ENCODE data around the gene ASIC1.

DNA sequence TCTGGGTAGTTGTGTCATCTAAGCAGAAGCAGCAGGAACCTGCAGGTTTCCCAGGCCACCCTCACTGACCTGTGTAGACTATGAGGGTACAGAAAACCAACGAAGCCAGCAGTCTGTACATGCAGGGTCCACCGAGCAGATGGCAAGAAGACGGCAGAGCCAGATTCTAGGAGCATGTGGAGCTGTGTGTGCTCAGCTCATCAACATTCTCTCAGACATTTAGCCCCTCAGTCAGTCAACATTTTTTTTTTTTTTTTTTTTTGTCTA is 7.3 kb upstream of the ASIC1 start:
- TF ChIP-seq POLR2A (IDR thresholded peaks at IDR 0.05) (no peak), POLR2AphosphoS5 (IDR thresholded peaks at IDR 0.05) (no peak)
- TF ChIP-seq, protein P1, sequence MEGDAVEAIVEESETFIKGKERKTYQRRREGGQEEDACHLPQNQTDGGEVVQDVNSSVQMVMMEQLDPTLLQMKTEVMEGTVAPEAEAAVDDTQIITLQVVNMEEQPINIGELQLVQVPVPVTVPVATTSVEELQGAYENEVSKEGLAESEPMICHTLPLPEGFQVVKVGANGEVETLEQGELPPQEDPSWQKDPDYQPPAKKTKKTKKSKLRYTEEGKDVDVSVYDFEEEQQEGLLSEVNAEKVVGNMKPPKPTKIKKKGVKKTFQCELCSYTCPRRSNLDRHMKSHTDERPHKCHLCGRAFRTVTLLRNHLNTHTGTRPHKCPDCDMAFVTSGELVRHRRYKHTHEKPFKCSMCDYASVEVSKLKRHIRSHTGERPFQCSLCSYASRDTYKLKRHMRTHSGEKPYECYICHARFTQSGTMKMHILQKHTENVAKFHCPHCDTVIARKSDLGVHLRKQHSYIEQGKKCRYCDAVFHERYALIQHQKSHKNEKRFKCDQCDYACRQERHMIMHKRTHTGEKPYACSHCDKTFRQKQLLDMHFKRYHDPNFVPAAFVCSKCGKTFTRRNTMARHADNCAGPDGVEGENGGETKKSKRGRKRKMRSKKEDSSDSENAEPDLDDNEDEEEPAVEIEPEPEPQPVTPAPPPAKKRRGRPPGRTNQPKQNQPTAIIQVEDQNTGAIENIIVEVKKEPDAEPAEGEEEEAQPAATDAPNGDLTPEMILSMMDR (IDR thresholded peaks at IDR 0.05): no peak
